Glomerular endothelial cell (primary cell): ENCODE data around the gene SLF2. TPM values are rescaled to one million over a fixed set of nuclear protein-coding genes. Genes with fewer than 3 reads are reported as not detected.

Experiments used
- DNase-seq: peaks from one replicate; pipeline ENCODE4 v3.0.0-alpha.2; 2011; ENCODE audit warnings: low read depth, low spot score; ENCODE audit errors: extremely low read depth
- total RNA-seq: library from RNA; depleted of rRNA; stranded (reverse); fragments of >200 nt; gene quantifications from 2 replicates; pipeline ENCODE4 v1.2.3, GENCODE V29; 2015

Gene SLF2
- 17.7 and 29.5 TPM in 2 replicates for total RNA-seq

DNA sequence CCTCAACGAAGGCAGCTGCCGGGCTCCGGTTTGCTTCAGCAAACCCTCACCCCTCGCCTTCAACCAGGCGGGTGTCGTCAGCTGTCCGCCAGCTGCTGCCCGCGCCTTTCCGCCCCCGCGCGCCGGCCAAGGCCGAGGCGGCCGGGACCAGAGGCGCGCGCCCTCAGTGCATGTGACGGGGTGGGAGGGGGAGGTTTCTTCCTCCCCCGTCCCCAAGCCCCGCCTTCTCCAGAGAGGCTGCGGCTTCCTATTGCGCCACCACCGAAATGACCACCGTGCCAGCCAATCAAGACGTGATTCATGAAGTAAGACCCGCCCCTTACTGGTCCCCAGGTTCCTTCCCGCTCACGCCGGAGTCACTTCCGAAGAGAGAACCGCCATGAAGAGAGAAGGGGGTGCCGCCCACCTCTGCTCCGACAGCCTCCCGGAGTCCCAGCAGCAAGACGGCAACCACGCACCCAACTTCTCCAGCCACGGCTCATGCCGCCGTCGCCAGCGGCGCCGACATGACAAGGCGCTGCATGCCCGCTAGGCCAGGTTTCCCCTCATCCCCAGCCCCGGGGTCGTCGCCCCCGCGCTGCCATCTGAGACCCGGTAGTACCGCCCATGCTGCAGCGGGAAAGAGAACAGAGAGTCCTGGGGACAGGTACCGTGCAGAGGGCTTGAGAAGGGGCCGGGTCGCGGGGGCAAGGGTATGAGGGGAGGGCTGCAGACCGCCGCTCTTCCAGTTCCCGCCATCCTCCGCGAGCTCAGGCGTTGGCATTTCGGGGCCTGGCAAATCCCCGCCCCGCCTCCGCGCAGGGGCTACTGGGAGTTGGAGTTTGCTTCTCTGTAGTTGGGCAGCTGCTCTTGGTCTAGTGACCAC lies at the start of gene SLF2:
SLF2 (plus strand) TSS at position 359 of the 865 bp plus-strand sequence; CDS start at position 507, 148 bp downstream.
- DNase-seq, result peak; percentile 77

- DNase-seq, result no peak
Observed at GRCh38 chr10:100863433-100863832, 49.3 kb upstream of the SLF2 start.

GRCh38 chr10:100864036-100864885 lies 48.5 kb upstream of the SLF2 start:
- DNase-seq, result no peak

- DNase-seq, result no peak
Observed at GRCh38 chr10:100864978-100865377, 47.8 kb upstream of the SLF2 start.

DNA sequence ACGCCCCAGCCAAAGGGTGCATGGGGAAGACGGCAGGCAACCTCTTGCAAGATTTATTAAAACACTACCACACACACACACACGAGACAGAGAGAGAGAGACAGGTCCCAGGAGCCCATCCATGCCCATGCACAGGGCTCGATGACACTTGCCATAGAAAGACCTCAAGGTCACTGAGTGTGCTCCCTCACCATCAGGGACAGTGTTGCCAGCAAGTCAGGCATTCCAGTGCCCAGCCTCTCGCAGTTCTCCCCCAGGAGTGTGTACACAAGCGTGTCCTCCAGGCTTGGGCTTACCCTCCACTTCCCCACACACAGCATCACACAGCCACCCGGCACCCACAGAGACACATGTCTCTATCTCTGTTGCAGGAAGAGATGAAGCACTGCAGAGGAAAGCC lies 46.8 kb upstream of the SLF2 start:
- no peak for DNase-seq

DNA sequence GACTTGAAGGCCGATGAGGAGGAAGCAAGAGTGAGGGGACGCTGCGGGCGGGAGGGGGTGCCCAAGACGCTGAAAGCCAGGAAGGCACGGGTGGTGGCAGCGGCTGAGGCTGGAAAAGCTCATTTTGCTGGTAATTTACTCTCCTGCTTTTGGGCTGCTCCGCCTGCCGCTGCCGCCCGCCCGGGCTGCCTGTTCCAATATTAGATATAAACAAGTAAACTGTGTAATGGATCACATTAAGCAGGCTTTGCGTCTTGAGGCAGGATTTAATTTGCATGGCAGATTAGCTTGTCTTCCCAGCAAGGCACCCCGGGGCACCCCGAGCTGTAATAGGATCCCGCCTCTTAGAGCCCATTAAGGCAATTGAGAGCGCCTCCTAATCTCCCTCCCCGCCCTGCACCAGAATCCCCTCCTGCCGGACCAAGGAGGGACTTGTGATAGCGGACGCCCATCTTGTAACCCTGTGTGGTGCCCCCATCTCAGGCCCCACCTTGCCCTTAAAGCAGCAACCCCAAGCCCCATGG lies 46.1 kb upstream of the SLF2 start:
- no peak for DNase-seq

GRCh38 chr10:100867261-100867963 lies 45.4 kb upstream of the SLF2 start:
- DNase-seq, result no peak

- no peak for DNase-seq
Observed at GRCh38 chr10:100868382-100868781, 44.4 kb upstream of the SLF2 start.

DNA sequence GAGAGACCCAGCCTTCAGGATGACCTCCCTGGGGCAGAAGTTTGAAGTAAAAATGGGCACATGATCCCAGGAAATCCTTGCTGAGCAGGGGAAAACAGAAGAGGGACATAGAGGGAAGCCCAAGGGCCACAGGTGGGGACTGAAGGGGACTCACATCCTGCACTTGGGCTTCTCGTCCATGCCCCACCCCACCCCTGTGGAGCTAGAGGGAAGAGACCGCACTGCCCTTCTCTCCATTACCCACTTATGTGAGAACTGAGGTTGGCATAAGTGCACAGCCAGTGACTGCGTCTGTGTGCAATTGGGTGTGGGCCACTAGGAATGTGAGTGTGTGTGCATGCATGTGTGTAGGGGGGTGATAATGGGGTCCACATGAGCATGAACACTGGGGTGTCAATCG lies 43.4 kb upstream of the SLF2 start:
- DNase-seq, result no peak

DNA sequence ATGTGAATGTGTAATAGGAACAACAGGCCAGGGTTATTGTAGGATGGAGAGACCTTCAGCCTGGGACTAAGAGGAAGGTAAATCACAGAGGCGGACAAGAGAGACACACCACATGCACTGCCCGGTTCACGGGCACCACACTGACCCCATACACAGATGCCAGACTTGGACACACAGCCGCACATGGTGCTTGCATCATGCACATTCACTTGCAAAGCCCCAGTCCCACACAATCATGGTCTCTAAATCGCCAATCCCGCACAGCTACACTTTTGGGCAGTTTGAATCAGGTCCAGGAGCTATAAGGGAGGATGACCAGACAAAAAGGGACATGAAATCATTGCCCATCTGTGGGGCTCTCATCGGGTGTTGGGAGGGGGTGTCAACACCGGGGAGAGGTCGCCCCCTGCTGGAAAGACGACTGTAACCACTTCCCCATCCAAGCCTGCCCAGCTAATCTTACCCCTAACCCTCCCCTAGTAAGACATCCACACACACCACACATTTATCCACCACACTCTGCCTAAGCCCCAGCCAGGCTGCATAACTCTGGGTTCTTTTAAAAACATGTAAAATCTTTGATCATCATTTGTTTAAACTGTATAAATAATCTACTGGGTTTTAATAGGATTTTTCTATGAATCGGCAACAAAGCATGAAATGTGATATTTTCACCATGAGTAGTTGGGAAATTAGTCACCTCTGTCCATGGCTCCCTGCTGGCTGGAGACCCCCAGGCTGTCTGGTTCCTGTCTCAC lies 40.5 kb upstream of the SLF2 start:
- no peak for DNase-seq

GRCh38 chr10:100873146-100873826 lies 39.5 kb upstream of the SLF2 start:
- no peak for DNase-seq

DNA sequence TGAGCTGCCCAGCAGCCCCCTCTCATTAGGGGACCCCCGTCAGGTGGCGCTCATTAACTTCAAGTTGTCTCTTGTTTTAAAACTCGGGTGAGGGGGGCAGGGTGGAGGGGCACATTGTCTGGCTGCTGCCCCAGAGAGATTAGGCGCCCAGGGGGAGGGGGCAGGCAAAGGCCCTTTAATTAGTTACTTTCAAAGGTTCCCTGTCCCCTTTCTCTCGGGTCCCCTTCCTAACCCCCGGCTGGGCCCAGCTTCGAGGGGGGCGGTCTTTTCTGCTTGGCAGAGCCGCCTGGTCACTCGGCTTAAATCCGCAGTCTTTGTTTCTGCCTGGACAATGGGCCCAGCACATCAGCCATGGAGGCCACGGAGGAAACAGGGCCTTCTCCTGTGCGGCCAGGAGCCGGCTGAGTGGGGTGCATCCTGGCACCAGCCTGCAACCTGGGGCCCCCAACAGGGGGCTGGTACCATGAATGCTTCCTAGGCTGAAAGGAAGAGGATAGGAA lies 38.9 kb upstream of the SLF2 start:
- DNase-seq, result no peak

GRCh38 chr10:100874702-100875483 lies 37.9 kb upstream of the SLF2 start:
- DNase-seq, result no peak

DNA sequence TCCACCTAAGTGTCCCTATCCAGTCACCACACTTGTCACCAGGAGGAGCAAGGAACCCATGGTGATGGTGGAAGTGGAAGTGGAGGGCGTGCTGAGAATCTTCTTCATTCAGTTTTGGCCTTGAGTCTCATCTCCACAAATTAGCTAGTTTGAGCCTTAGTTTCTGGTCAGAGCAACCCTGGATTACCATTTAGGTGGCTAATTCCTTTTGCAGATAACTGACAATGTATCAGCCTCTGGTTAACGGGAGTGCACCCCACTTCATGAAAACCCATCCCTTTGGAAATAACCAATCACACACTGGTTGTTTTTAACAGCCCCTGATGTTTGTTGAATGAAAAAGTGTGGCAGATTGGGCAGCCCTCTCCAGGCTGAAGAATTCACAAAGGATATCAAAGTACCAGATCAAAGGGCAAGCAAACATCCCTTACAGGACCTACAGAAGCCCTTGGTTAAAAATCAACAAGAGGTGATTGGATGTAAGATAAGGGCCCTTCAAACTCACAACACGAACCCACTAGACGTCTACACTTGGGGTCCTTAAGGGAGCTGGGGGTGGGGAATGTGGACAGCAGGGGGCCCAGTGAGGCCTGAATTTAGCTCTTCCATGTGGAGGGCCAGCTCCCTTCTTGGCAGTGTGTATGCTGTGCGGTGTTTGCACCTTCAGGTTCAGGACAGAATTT lies 37.1 kb upstream of the SLF2 start:
- no peak for DNase-seq

- no peak for DNase-seq
Observed at GRCh38 chr10:100876585-100877460, 35.9 kb upstream of the SLF2 start.

GRCh38 chr10:100877461-100877850 lies 35.3 kb upstream of the SLF2 start:
- no peak for DNase-seq

- DNase-seq, result no peak
Observed at GRCh38 chr10:100878291-100878910, 34.4 kb upstream of the SLF2 start.
